Left kidney (tissue), 2 donors: Measurements from ENCODE around the gene NEGR1. TPM values are rescaled to one million over a fixed set of nuclear protein-coding genes. Genes with fewer than 3 reads are reported as not detected.

ENCODE experiments used
- DNase-seq: peaks from one replicate; pipeline ENCODE4 v3.0.0-alpha.2; 2013
- polyA plus RNA-seq: library from polyadenylated mRNA; unstranded; fragments of 120-200 nt; gene quantifications from one replicate; pipeline ENCODE4 v1.2.1, GENCODE V29; 2013; ENCODE audit not compliant: insufficient read length

NEGR1 gene
- polyA plus RNA-seq, 1 donor, result 4.9 TPM

- DNase-seq, result no peak
Measured at GRCh38 chr1:71350805-71351204, 931.5 kb downstream of the NEGR1 start.

DNA sequence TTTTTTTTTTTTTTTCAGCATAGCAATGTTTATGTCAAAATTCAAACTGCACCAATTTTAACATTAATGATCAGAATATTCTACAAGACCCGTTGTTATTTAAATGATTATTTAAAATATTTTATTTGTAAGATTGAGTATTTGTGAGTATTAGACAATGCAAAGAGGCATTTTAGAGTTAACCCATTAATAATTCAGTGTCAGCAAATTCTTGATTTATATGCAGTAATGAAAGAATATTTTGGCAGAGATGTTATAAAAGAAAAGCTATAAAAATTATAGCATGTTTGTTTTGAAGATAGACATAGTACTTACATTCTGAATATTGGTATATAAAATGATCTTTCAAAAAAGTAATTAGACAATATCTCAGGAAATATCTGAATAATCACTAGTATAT is 932.0 kb downstream of the NEGR1 start:
- no peak for DNase-seq
